ENCODE data around the gene LHPP.

Gene LHPP

DNA sequence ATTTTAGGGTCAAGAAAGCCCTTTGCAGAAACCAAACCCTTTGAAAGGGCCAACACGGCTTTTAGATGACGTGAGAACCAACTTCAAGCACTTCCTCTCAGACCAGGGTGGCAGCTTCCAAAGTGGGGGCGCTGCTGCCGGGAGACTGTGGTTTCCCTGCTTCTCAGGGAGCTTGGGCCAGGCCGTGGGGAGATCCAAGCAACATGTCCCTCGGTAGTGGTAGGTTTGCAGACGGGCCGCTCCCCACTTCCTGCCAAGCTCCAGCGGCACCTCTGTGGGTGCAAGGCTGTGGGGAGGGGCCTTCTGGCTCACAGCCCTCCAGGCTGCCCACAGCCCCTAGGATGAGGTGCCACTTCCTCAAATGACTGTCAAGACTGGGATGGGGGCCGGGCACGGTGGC lies 150.1 kb downstream of the LHPP start:
- DNase-seq: no peak

DNA sequence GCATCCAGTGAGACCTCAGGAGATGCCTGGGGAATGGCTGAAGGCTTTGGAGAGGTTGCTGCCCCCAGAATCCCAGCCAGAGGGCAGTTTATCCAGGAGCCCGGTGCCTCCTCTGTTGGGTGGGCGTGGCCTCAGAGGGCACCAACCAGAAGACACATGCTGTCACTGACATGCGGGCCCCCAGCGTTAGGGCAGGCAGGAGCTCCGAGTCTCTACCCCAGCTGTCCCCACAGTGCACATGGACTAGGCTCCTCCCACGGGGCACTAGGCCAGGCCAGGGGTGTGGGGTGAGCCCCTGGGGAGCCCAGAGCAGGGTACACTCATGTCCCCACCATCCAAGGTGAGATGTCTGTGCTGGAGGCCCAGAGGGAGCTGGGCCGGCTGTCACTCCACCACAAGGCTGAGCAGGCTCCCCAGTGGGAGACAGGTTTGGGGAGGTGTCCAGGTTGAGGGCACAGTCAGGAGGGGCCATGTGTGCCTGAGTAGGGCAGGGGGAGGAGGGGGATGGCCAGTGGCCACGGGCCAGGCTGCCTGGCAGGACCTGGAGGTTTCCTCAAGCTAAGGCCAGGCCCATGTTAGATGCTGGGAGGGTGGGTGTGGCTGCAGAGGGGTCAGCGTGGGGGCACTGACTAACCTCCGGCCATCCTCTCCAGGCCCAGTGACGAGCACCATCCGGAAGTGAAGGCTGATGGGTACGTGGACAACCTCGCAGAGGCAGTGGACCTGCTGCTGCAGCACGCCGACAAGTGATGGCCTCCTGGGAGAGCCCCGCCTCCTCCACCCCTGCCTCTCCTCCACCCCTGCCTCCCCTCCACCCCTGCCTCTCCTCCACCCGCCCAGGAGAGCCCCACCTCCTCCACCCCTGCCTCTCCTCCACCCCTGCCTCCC lies 151.2 kb downstream of the LHPP start:
- no peak for DNase-seq

DNA sequence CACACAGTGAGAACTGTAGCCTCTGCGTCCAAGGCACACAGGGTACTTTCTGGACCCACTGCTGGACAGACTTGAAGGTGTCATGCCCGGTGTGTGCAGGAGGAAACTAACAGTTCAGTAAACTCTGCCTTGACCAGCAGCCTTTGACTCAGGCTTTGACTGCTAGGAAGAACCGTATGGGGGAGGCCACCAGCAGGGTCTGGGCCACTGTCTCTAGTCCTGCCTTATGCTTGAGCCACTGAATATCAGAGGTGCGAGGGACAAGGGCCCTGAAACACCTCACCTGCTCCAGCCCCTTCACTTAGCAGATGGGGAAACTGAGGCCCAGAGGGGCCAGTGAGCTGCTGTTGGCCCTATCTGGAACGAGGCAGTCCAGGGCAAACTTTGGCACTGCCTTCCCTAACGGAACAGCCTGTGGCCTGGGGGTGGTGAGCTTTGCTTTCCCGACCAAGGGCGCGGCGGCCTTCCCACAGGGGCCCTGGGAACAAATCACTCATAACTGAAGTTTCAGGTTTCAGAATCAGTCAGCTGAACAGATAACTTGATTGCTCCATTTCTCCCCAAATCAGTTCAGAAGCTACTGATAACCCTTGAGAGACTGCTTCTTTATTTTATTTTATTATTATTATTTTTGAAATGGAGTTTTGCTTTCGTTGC lies 152.5 kb downstream of the LHPP start:
- DNase-seq: no peak

DNA sequence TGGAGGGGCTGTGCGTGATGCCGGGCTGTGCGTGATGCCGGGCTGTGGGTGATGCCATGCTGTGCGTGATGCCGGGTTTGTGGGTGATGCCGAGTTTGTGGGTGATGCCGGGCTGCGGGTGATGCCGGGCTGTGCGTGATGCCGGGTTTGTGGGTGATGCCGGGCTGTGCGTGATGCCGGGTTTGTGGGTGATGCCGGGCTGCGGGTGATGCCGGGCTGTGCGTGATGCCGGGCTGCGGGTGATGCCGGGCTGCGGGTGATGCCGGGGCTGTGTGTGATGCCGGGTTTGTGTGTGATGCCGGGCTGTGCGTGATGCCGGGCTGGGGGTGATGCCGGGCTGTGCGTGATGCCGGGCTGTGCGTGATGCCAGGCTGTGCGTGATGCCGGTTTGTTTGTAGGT lies 153.6 kb downstream of the LHPP start:
- DNase-seq: no peak

DNA sequence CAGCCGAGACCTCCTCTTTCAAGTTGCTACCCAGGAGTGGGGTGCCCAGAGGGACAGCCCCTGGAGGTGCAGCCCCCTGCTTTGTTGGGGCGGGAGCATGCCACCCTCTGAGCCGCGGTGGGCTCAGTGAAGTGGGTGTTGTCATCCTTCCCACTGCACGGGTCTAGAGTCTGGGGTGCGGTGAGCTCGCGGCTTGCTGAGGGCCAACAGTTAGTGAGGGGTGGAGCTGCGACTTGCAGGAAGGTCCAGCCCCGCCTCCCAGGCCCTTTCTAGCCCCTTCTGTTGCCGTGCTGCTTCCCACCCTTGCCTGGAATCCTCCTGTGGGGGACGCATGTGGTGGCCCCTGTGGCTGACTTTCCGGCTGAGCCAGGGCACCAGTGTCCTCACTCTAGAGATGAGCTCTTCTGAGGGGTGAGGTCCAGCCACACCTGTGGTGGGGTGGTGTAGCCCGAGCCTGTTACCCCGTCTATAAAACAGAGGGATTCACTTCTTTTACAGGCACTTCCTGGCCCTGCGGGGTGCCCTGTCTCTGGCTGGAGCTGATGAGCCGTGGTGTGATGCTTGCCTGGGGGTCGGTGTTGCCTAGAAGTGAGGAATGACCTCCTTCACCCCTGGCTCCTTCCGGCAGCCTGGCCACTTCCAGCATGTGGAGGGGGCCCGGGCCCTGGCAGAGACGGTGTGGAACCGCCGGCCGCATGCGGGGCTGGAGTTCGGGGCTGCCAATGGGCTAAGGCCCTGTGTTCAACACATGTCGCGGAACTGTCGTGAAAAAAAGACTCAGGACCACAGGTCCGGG lies 154.6 kb downstream of the LHPP start:
- DNase-seq: no peak

DNA sequence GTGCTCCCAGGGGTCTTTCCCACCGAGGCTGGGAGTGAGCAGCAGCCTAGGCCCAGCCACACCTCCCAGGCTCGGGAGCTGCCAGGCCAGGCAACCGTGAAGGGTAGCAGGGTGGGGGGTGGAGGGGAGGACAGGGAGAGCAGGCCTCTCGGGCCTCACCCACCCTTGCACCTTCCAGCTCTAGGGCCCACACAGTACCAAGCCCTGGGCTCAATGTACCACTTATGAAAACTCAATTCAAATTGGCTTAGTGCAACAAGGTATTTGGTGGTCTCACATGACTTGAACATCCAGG lies 155.2 kb downstream of the LHPP start:
- no peak for DNase-seq

DNA sequence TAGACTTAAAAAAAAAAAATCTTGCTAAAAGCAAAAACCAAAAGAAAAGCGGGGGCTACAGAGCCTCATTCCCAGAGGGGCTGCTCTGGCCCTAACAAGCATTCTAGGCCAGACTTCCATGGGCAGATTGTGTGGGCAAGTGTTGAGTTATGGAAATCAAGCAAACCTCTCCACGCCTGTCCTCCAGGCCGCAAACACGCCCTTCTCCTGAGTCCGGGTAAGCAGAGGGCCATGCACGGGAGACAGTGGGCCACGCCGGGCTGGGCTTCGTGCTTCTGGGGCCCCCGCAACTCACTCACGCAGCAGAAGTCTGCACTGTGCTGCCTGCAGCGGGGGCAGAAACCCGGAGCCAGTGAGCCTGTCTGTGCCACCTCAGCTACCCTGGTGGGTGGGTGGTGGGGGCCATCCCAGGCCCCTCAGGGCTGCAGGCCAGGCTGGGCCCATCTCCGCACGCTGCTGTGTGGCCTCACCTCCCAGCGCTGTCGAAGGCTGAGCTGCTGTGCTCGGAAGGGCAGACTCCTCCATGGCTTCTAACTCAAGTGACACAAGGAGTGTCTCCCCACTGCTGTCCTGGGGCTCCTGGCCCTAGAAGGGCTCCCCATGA lies 156.9 kb downstream of the LHPP start:
- DNase-seq: no peak

DNA sequence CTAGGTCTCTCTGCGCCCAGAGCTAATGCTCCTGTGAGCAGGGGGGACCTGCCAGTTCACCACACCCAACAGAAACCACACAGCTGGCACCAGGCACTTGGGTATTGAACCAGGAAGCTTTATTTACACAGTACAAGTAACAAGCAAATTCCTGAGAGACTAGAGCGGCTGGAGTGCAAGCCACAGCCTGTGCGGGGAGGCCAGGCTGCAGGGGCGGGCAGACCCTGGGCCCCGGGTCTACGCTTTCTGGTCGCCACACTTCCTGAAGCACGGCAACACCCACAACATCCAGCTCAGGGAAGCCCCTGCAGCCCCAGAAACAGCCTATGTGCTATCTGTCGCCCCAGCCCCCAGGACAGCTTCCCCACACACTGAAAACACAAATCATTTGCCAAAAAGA lies 157.6 kb downstream of the LHPP start:
- no peak for DNase-seq

DNA sequence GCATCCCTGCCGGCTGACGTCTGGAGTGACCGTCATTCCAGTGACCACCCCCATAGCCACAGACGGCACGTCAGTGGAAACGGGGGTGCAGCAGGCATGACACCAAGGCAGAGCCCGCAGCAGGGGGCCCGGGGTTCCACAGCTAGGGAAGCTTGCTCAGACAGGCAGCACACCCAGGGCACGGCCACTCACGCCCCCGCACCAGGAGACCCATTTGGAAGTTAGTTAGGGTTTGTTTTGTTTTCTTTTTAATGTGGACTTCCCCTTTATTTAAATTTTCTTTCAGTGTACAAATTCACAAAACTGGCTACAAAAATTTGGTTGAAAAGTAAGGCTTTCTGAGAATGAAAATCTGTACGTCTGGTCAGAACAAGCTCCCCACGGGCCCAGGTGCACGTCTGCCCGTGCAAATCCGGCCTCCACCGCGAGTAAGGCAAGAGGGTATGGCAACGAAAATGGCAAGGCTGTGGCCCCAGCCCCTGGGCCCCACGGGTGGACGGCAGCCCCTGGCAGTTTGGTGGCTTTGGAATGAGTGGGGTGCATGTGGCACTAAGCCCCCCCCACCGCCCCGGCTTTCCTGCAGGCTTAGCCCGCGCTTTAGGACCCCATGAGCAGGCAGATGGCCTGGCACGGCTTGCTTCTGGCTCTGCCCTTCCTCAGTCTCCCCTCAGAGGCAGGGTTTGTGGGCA lies 158.3 kb downstream of the LHPP start:
- no peak for DNase-seq

DNA sequence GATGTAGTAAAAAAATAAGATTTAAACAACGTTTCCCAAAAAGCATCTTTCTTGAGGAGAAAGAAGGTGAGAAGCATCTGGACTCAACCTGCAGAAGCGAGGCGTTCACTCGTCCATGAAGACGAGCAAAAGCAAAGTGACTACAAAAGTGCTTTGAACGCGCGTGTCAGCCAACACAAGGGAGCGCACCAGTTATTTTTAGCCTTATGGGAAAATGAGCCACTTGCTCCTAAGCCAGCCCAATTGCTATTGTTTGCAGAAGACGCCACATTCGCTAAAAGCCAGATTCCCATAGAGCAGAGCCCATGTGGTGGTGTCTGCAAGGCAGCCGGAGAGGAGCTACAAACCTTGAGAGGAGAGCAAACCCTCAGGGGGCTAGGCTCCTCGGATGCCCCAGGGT lies 160.0 kb downstream of the LHPP start:
- no peak for DNase-seq

DNA sequence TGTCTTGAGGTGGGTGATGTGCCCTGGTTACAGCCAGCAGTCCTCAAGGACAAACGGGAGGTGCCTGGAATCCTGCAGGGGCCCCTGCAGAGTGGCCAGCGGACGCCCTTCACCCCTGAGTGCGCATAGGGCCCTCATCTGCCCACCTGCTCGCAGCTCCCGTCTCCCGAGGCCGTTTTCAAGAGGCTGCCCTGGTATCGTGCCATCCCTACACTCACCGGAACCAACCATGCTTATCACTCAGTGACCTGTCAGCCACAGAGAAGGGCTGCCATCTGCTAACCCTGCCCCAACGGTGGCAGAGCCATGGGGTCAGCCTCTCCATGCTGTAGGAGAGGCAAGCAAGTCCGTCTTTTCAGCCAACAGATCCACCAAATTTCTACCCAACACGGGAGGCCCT lies 160.5 kb downstream of the LHPP start:
- DNase-seq: no peak

DNA sequence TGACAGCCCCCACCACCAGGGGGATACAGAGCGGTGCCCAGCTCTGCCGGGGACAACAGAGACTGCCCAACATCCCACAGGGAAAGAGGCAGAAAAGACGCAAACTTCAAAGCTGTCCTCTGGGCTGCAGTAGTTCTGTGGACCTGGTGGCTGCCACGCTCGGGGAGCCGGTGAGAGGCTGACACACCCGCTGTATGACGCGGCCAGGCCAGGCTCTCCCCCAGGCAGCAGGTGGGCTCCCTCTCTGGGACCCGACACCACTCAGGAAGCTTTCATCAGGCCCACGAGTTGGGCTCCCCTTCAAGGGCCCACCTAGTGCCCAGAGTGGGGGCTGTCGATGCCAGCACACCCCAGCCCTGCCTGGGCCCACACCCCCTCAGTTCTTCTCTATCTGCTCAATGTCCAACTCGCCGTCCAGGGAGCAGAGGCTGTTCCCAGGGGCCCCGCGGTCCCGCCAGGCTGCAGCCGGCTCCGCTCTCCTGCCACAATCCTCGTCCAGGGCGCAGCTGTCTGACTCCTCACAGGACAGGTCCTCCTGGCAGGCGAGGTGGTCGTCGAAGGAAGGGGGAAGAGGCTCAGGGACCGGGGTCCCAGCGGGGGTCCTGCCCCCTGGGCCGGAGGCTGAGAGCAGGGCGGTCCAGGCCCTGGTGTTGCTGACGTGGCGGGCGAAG lies 161.4 kb downstream of the LHPP start:
- no peak for DNase-seq

DNA sequence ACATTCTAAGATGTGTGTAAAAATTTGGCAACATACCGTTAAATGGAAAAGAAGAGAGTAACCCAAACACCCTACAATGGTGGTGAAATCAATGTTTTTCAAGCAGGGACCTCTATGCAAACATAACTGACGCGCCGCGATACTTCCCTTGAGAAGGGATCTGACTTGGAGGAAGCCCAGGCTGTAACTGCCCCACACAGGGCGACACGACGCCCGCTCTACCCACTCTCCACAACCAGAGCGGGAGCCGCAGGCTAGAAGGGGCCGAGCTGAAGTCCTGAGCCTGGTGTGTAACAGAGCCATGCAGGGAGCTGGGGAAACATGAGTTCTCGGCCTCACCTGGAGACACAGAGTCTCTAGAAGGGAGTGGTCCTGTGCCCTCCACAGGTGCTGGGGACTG lies 162.4 kb downstream of the LHPP start:
- no peak for DNase-seq

DNA sequence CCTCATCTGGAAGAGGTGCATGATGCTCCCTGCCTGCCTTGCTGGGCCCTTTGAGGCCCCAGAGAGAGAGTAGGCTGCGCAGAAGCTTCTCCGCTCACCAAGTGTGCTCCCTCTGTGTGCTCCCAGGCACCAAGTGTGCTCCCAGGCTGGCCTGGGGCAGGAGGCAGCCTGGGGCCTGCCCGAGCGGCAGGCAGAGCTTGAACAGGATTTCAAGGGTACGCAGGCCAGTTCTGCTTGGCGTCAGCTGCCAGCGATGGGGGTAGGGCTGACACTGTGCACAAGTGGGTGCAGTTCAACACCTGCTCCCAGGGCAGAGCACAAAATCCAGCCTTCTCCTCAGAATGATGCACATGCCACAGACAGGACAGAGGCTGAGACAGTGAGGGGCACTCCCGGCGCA lies 162.8 kb downstream of the LHPP start:
- DNase-seq: no peak

DNA sequence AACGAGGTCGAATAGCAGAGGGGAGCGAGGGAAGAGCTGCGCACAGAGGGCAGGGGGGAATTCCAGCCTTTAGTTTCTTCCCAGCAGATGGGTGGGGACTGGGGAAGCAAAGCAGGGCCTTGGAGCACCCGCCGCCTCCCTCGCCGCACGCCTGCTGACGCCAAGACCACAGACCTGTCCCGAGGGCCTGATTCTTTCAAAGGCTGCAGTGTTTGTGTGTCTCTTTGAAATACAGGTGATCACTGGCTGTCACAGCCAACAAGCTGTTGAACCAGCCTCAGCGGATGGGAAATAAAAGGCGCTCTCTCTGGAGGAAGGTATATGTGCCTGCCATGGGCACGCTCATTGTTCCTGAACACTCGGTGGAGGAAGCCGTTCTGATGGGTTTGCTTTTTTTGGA lies 163.3 kb downstream of the LHPP start:
- no peak for DNase-seq

DNA sequence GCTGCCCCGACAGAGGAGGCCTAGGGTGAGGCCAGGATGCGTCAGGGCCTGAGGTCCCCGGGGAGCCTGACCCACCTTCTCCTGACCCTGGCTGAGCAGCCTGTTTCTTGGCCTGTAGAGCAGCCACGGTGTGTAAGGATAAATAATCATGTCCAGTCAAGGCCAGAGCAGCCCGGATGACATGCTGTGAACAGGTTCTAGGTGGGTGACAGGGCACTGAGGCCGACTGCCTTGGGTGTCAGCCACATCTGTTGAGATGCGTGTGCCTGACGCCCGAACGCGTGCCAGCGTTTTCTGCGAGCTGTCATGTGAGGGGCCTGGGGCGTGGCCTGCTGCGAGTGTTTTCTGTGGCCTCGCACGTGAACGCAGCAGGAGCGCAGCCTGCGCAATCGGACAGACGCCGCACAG lies 164.2 kb downstream of the LHPP start:
- no peak for DNase-seq

DNA sequence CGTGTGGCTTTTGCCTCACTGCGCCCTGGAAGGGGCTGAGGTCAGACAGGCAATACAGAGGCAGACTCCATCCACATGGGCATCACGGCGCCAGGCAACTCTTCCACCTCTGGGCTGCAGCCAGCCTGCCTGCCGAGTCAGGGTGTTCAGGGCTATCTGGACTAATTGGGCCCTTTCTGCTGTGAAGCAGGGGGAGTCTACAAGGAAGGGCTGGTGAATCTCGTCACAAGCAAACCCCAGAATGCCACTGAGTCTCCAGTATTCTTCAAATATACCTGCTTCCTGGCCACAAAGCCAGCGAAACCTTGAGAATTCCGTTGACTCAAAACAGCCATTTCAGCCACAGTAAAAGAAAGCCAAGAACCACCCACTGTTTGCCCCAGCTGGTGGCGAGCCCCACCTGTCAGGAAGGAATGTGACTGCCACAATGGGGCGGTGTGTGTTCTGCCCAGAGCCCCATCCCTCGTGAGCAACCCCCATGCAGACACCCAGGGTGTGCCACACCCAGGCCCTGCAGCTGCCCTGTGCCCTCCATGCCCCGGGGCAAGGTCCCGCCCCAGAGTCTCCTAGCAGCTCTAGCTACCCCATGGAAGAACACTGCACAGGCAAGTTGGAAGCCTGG lies 165.2 kb downstream of the LHPP start:
- no peak for DNase-seq

DNA sequence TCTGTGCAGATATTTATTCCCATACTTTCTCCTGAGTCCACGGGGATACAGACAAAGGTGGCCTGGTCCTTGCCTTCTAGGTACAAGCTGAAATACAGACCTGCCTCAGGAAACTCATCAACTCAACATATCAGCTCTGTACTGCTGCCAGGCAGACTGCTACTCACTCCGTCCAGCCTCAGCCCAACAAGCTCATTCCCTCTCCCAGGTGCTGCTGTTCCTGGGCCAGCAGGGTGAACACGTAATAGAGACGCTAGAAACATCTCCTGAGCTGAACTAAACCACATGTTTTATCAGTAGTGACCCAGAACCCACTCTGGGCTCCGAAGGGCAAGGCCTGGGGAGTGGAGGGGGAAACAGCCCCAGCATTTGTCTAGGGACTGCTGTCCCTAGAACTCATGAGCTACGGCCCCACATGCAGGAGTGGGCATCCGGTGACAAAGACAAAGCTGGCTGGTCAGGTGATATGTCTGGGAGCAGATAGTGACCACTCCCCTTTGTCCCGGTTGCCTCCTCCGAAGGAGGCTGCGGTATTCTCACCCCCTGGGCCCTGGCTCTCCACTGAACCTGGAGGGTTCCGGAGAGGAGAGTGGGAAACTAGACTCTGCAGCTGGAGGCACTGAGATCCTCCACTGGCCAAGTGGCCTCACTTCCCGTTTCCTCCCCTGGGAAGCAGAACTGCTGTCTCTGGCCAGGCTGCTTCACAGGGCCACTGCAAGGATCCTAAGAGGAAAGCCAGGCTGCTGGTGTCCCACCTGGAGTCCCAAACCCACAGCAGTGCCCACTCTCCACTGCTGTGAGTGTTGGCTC lies 166.4 kb downstream of the LHPP start:
- no peak for DNase-seq

DNA sequence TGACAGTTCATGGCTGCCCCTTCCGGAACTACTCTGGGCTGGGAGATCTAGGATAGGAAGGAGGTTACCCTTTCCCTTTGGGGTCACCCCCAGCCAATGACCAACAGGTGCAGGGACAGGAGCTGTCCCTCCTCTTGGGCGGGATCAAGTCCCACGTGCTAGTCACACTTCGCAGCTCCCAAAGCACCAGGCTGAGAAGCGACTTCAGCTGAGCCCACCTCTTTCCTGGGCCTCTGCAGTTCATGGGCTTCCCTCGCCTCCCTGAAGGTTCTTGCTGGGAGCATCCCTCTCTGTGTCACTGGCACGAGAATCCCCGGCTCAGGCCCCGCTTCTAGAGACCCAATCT lies 167.0 kb downstream of the LHPP start:
- DNase-seq: no peak

DNA sequence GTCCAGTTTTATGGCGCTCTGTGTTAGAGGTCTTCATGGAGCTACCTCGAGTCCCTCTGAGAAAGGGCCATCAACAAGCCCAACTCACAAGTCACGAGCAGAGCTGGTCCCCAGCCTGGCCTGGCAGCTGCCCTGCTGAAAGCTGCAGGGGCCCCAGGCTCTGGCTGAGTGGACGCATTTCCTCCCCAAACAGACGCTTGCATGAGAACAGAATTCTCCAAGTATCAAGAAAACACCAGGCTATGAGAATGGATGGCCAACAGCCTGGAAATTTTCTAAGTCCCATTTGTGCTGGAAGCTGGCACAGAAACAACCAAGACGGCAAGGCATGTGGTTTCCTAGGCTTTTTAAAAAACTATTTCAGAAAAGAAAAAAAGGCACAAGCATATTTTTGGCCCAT lies 167.8 kb downstream of the LHPP start:
- no peak for DNase-seq

DNA sequence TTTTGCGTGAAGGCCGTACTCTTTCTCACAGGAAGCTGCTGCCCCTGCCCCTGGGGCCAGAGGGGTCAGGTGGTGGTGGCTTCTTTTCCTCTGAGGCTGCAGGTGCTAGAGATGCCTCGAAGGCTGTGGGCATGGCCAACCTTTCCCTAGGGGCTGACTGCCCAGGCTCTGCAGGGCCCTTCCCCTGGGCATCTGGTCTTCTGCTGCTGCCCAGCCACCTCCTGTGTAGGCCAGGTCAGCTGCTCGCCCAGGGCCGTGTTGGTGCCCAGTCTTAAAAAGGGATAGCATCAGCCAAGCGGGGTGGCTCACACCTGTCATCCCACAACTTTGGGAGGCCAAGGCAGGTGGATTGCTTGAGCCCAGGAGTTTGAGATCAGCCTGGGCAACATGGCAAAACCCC lies 168.2 kb downstream of the LHPP start:
- no peak for DNase-seq
